ENCODE results near the gene METTL9.
A peak's percentile ranks its signal among the peaks of the same experiment; 100 is the strongest.
"Not testable (repeated sequence)": the region's sequence is repeated elsewhere in the genome, so short reads cannot be mapped to it uniquely, and the experiment has no call there.

The METTL9 gene

DNA sequence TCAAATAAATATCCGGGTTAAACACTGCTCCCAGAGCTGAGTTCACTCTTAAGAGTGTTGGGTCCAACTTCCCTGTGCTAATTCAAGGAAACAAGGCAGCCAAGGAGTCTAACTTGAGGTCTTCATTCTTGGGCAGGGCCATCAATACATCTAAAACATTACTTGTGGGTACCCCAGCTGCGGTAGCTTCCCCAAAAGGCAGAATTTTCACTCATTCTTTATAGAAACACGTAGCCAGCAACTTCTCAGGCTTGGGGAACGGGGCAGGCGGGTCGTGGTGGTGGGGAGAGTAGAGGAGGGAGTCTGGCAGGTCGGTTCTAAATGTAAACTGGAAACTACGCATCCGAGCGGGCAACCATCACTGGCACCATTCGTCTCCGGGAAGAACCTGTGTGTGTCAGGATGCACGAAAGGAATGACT lies 666 bp upstream of the METTL9 start:
- H3K27me3 ChIP-seq (ENCODE audit: control insufficient read depth, insufficient read depth, low read length): no peaks in the 10 kb centered on the region

DNA sequence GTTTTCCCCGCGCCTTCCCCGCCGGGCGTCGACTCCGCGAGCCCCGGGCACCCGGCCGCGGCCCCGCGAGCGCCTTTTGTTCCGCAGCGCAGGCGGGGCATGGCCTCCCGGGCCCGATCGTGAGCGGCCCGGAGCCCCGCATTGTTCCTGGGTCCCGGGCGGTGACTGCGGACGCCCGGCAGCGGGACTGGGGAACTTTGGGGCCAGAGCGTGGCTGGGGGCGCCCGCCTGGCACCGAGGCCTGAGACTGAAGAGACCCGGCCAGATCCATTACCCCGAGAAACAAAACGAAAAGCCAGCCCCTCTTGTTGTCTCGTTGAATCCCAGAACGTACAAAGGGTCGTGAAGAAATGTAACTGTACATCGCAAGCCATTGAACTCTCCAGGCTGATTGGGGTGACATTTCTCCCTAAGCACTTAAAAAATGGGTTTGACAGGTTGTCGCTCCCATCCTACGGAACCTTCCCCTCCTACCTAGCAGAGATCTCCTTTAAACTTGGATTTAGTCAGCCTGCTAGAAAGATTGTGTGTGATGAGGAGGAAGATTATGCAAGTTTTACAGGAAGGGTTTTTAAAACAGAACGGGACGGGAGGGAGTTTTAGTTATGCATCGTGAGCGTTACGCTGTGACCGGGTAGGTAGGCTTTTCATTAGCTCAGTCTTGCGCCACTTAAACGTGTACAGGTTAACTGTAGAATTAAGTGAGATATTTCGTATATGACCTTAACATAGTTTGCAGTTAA lies 825 bp downstream of the METTL9 start:
- no peaks in the 10 kb centered on the region for H3K27me3 ChIP-seq (ENCODE audit: control insufficient read depth, insufficient read depth, low read length)
- peak overlapping the region; percentile 81 for H3K4me2 ChIP-seq (ENCODE audit: low read length)
- peaks cover 7% of the 10 kb centered on the region for H3K36me3 ChIP-seq (ENCODE audit: insufficient read depth, low read length)
- H3K4me1 ChIP-seq (ENCODE audit: control insufficient read depth, insufficient read depth, low read length): peaks cover 44% of the 10 kb centered on the region
- peak overlapping the region; percentile 94 for H3K9ac ChIP-seq (ENCODE audit: low read depth, low read length)
- H3K9me3 ChIP-seq (replicated peaks; ENCODE audit: low read length): no peaks in the 10 kb centered on the region
- H3K4me3 ChIP-seq (ENCODE audit: low read length): peak overlapping the region; percentile 86

More for the DNA sequence above, 666 bp upstream of the METTL9 start:
- Histone ChIP-seq H3K4me2 (ENCODE audit: low read length) (peak overlapping the region; percentile 99), H3K4me3 (ENCODE audit: low read length) (peak overlapping the region; percentile 86), H3K9ac (ENCODE audit: low read depth, low read length) (peak overlapping the region; percentile 94), H3K9me3 (replicated peaks; ENCODE audit: low read length) (no peaks in the 10 kb centered on the region), H3K4me1 (ENCODE audit: control insufficient read depth, insufficient read depth, low read length) (peaks cover 38% of the 10 kb centered on the region), H3K36me3 (ENCODE audit: insufficient read depth, low read length) (no peaks in the 10 kb centered on the region)

DNA sequence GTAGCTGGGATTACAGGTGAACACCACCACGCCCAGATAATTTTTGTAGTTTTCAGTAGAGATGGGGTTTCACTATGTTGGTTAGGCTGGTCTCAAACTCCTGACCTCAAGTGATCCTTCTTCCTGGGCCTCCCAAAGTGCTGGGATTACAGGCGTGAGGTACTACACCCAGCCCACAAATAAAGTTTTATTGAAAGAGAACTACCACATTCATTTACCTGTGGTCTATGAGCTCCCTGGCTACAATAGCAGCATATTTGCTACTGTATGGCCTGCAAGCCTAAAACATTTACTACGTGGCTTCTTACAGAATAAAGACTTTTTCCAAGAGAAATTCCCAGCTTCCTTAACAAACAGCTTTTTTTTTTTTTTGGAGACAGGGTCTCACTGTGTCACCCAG lies 3.4 kb downstream of the METTL9 start:
- Histone ChIP-seq H3K4me2 (ENCODE audit: low read length) (peak overlapping the region; percentile 81), H3K4me1 (ENCODE audit: control insufficient read depth, insufficient read depth, low read length) (peaks cover 55% of the 10 kb centered on the region), H3K4me3 (ENCODE audit: low read length) (no peak overlapping the region), H3K9me3 (replicated peaks; ENCODE audit: low read length) (no peaks in the 10 kb centered on the region), H3K27me3 (ENCODE audit: control insufficient read depth, insufficient read depth, low read length) (no peaks in the 10 kb centered on the region), H3K36me3 (ENCODE audit: insufficient read depth, low read length) (peaks cover 7% of the 10 kb centered on the region), H3K9ac (ENCODE audit: low read depth, low read length) (no peak overlapping the region)

DNA sequence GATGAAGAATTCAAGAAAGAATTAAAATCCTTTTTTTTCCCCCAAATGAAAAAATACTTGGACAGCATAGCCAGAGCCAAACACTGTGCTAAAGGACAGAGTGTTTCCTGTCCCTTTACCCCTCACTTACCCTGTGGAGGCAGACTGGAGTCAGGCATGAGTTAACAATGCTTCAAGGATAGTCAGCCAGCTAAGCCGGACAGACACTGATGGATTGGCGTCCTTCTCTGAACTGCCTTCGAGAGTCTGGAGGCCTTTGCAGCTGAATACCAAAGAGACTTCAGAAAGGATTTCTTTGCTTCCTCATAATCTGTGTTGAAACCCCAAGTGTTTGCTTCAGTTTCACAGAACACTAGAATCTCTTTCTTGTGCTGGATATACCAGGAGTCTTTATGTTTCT lies 4.6 kb downstream of the METTL9 start:
- Histone ChIP-seq H3K27me3 (ENCODE audit: control insufficient read depth, insufficient read depth, low read length) (no peaks in the 10 kb centered on the region), H3K9me3 (replicated peaks; ENCODE audit: low read length) (no peaks in the 10 kb centered on the region), H3K4me3 (ENCODE audit: low read length) (peak overlapping the region; percentile 30), H3K4me1 (ENCODE audit: control insufficient read depth, insufficient read depth, low read length) (peaks cover 57% of the 10 kb centered on the region), H3K9ac (ENCODE audit: low read depth, low read length) (no peak overlapping the region), H3K36me3 (ENCODE audit: insufficient read depth, low read length) (peaks cover 7% of the 10 kb centered on the region), H3K4me2 (ENCODE audit: low read length) (peak overlapping the region; percentile 81)

DNA sequence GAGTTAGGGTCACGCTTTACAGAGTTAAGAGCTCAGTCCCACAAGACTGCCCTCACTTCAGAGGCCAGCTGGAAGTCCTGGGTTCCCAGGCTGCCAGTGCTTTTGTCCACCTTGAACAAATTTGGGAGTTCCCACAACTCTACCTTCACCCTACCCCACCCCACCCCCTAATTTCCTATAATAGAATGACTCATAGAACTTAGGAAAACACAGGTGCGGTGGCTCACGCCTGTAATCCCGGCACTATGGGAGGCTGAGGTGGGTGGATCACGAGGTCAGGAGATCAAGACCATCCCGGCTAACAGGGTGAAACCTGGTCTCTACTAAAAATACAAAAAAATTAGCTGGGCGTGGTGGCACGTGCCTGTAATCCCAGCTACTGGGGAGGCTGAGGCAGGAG lies 6.5 kb downstream of the METTL9 start:
- not testable (repeated sequence) for H3K4me2 ChIP-seq (ENCODE audit: low read length); H3K9ac ChIP-seq (ENCODE audit: low read depth, low read length); H3K27me3 ChIP-seq (ENCODE audit: control insufficient read depth, insufficient read depth, low read length); H3K4me3 ChIP-seq (ENCODE audit: low read length); H3K9me3 ChIP-seq (replicated peaks; ENCODE audit: low read length); H3K36me3 ChIP-seq (ENCODE audit: insufficient read depth, low read length)
- H3K4me1 ChIP-seq (ENCODE audit: control insufficient read depth, insufficient read depth, low read length): peaks cover 76% of the 10 kb centered on the region

DNA sequence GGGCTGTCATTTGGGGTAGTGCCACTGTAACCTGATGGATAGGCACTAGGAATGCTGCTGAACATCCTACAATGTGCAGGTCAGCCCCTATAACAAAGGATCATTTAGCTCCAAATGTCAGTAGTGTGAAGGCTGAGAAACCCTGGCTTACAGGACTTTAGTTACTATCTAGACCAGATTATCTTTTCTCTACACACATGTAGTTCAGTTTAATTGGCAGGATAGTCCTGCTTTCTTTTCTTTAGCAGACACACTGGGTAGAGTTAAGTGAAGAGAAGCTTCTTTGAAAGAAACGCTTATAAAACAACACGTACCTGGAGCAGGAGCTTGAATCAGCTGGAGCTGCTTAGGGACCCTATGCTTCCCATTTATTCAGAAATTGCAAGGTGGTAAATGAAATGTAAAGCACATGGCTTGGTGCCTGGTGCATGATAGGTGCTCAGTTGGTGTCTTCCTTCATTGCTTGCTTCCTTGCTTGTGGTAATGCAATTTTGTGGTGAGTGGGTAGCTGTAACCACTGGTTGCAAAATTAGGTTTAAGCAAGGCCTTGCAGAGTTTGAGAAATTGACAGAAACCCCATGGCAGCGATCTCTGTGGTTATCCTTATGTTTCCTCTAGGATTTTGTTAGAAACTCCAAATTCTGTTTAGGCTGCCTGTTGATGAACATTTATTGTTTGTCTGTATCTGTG lies 9.4 kb downstream of the METTL9 start:
- Histone ChIP-seq H3K9ac (ENCODE audit: low read depth, low read length) (no peak overlapping the region), H3K36me3 (ENCODE audit: insufficient read depth, low read length) (peaks cover 13% of the 10 kb centered on the region), H3K4me2 (ENCODE audit: low read length) (peak overlapping the region; percentile 3), H3K9me3 (replicated peaks; ENCODE audit: low read length) (no peaks in the 10 kb centered on the region), H3K4me1 (ENCODE audit: control insufficient read depth, insufficient read depth, low read length) (peaks cover 77% of the 10 kb centered on the region), H3K27me3 (ENCODE audit: control insufficient read depth, insufficient read depth, low read length) (no peaks in the 10 kb centered on the region), H3K4me3 (ENCODE audit: low read length) (no peak overlapping the region)

DNA sequence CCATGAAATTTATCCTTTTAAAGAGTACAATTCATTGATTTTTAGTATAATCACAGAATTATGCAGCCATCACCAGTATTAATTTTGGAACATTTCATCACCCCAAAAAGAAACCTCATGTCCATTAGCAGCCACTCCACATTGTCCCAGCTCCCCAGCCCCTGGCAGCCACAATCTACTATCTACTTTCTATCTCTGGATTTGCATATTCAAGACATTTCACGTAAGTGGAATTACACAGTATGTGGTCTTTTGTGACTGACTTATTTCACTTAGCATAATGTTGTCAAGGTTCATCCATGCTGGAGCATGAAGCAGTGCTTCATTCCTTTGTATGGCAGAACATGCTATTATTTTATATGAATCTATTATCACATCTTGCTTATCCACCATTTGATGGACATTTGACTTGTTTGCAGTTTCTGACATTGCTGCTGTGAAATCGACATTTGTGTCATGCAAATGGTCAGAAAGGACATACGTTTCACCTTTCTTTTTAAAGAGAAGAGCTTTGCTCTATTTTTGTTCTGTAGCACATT lies 10.7 kb downstream of the METTL9 start:
- Histone ChIP-seq H3K4me2 (ENCODE audit: low read length) (peak overlapping the region; percentile 42), H3K36me3 (ENCODE audit: insufficient read depth, low read length) (peaks cover 16% of the 10 kb centered on the region), H3K27me3 (ENCODE audit: control insufficient read depth, insufficient read depth, low read length) (no peaks in the 10 kb centered on the region), H3K9ac (ENCODE audit: low read depth, low read length) (no peak overlapping the region), H3K4me3 (ENCODE audit: low read length) (no peak overlapping the region), H3K4me1 (ENCODE audit: control insufficient read depth, insufficient read depth, low read length) (peaks cover 78% of the 10 kb centered on the region), H3K9me3 (replicated peaks; ENCODE audit: low read length) (no peaks in the 10 kb centered on the region)

DNA sequence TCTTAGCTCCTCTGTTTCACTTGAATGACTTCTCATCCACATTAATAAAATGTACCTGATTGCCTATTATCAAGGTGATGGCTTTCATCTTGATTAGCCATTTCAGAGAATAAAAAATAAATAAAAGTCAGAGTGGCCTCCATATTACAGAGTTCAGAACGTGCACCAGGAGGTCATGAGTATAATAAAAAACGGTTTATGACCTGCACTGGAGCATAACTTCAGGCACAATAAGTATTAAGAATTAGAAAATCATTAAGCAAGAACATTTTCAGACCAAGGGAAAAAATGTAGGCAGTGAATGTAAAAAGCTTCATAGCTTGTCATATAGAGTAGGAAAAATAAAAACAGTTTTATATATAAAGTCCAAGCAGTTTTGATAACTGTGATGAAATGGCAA lies 11.4 kb downstream of the METTL9 start:
- no peak overlapping the region for H3K9ac ChIP-seq (ENCODE audit: low read depth, low read length)
- H3K9me3 ChIP-seq (replicated peaks; ENCODE audit: low read length): no peaks in the 10 kb centered on the region
- H3K27me3 ChIP-seq (ENCODE audit: control insufficient read depth, insufficient read depth, low read length): no peaks in the 10 kb centered on the region
- H3K4me1 ChIP-seq (ENCODE audit: control insufficient read depth, insufficient read depth, low read length): peaks cover 72% of the 10 kb centered on the region
- H3K36me3 ChIP-seq (ENCODE audit: insufficient read depth, low read length): peaks cover 22% of the 10 kb centered on the region
- peak overlapping the region; percentile 42 for H3K4me2 ChIP-seq (ENCODE audit: low read length)
- H3K4me3 ChIP-seq (ENCODE audit: low read length): no peak overlapping the region

DNA sequence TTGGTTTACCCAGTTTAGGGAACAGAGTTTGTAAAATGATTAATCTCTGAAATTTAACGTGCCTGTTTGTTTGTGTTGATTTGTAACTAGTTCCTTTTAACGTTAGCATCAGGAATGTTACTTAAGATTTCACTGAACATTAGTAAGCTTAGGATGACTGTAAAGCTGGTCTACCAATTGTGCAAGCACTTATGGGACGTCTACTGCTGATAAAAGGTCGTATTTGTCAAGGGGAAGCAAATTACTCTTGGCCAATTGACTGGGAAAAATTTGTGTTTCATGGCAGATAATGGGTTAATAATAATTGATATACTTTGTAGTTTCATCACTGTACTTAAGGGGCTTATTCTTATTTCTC lies 11.8 kb downstream of the METTL9 start:
- H3K9ac ChIP-seq (ENCODE audit: low read depth, low read length): no peak overlapping the region
- H3K27me3 ChIP-seq (ENCODE audit: control insufficient read depth, insufficient read depth, low read length): no peaks in the 10 kb centered on the region
- peak overlapping the region; percentile 42 for H3K4me2 ChIP-seq (ENCODE audit: low read length)
- H3K36me3 ChIP-seq (ENCODE audit: insufficient read depth, low read length): peaks cover 26% of the 10 kb centered on the region
- H3K9me3 ChIP-seq (replicated peaks; ENCODE audit: low read length): no peaks in the 10 kb centered on the region
- H3K4me3 ChIP-seq (ENCODE audit: low read length): no peak overlapping the region
- peaks cover 71% of the 10 kb centered on the region for H3K4me1 ChIP-seq (ENCODE audit: control insufficient read depth, insufficient read depth, low read length)

DNA sequence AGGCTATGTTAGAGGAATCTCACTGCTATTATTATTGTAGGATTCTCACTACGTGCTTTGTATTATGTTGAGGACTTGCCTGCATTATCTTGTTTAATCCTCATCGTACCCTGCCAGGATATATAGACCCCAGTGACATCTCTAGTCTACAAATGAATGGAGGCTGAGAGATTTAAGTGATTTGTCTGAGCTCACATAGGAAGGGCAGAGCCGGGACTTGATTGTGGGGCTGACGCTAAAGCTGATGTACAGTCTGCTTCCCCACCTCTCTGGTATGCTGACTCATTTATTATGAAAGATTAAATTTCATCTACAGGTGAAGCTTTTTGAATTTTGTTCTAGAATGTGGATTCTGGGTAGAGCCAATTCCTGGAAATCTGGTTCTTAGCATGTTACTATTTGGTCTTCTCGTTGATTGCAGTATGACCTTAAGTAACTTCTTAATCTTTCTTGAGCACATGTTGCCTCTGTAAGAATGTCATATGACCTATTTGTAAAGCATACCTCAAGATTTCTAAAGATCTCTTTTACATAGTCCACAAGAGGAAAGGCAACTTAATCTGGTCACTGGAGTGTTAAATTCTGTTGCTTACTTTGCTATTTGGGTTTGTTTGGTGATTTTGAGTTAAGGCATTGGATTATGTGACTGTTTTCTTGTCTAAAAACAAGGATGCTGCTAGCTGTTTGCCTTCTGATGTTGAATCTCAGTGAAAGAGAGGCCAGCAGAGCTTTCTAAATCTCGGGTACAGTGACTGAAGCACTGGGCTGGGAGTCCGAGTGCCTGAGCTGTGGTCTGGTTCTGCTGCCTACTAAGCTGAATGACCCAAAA lies 12.4 kb downstream of the METTL9 start:
- H3K4me1 ChIP-seq (ENCODE audit: control insufficient read depth, insufficient read depth, low read length): peaks cover 67% of the 10 kb centered on the region
- no peaks in the 10 kb centered on the region for H3K9me3 ChIP-seq (replicated peaks; ENCODE audit: low read length)
- no peak overlapping the region for H3K9ac ChIP-seq (ENCODE audit: low read depth, low read length)

DNA sequence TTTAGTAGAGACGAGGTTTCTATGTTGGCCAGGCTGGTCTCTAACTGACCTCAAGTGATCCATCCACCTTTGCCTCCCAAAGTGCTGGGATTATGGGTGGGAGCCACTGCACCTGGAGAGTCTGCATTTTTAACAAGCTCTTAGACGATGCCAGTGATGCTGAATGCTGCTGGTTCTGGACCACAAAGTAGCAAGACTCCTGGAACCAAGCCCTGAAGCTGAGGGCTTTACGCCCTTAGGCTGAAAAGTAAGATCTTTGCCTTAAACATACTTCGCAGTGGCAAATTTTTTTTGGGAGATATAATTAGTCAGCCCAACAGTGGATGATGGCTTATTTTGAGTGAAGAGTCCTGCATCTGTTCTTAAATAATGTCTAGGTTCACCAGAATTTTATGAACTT lies 14.0 kb downstream of the METTL9 start:
- no peak overlapping the region for H3K9ac ChIP-seq (ENCODE audit: low read depth, low read length)
- H3K4me2 ChIP-seq (ENCODE audit: low read length): peak overlapping the region; percentile 43
- H3K4me3 ChIP-seq (ENCODE audit: low read length): no peak overlapping the region
- peaks cover 63% of the 10 kb centered on the region for H3K4me1 ChIP-seq (ENCODE audit: control insufficient read depth, insufficient read depth, low read length)
- H3K9me3 ChIP-seq (replicated peaks; ENCODE audit: low read length): no peaks in the 10 kb centered on the region
- no peaks in the 10 kb centered on the region for H3K27me3 ChIP-seq (ENCODE audit: control insufficient read depth, insufficient read depth, low read length)
- H3K36me3 ChIP-seq (ENCODE audit: insufficient read depth, low read length): peaks cover 36% of the 10 kb centered on the region

More for the DNA sequence above, 12.4 kb downstream of the METTL9 start:
- H3K4me3 ChIP-seq (ENCODE audit: low read length): no peak overlapping the region
- H3K4me2 ChIP-seq (ENCODE audit: low read length): peak overlapping the region; percentile 42
- H3K27me3 ChIP-seq (ENCODE audit: control insufficient read depth, insufficient read depth, low read length): no peaks in the 10 kb centered on the region
- H3K36me3 ChIP-seq (ENCODE audit: insufficient read depth, low read length): peaks cover 32% of the 10 kb centered on the region
